Stimulated activated memory B cell treated with anti-CD40 and anti-IgM and Interleukin-4, amounts not matched to agents 10 μg/mL and 1 μg/mL and 100 μg/mL, for 72 hours (primary cell): ENCODE data around the gene BIRC5.

Source experiments
- ATAC-seq: fragments of 150-1000 bp; cut with Tn5 transposase; 2 replicates; pipeline ENCODE4 v1.10.0; 2021
- H3K27ac Mint-ChIP-seq: one replicate; pipeline ENCODE4 v1.8.0; 2022; ENCODE audit warnings: mild to moderate bottlenecking, mixed read lengths
- H3K27me3 Mint-ChIP-seq: one replicate; pipeline ENCODE4 v1.8.0; 2022; ENCODE audit warnings: mixed read lengths
- H3K36me3 Mint-ChIP-seq: one replicate; pipeline ENCODE4 v1.8.0; 2022; ENCODE audit warnings: mixed read lengths
- H3K4me1 Mint-ChIP-seq: one replicate; pipeline ENCODE4 v1.8.0; 2022; ENCODE audit warnings: mixed read lengths
- H3K4me3 Mint-ChIP-seq: one replicate; pipeline ENCODE4 v1.8.0; 2022; ENCODE audit warnings: mild to moderate bottlenecking, moderate library complexity, mixed read lengths
- H3K9me3 Mint-ChIP-seq: one replicate; pipeline ENCODE4 v1.8.0; 2022; ENCODE audit warnings: mixed read lengths

The BIRC5 gene

GRCh38 chr17:78204387-78205123 is 9.5 kb upstream of the BIRC5 start:
- no peak for ATAC-seq
- H3K27me3 Mint-ChIP-seq: no peaks in the 10 kb centered on the region
- H3K36me3 Mint-ChIP-seq: peaks cover 24% of the 10 kb centered on the region
- H3K27ac Mint-ChIP-seq: no peak overlapping the region
- H3K4me1 Mint-ChIP-seq: peaks cover under 1% of the 10 kb centered on the region
- no peak overlapping the region for H3K4me3 Mint-ChIP-seq
- no peaks in the 10 kb centered on the region for H3K9me3 Mint-ChIP-seq

- Mint-ChIP-seq H3K9me3 (no peaks in the 10 kb centered on the region), H3K36me3 (peaks cover 24% of the 10 kb centered on the region), H3K27me3 (no peaks in the 10 kb centered on the region), H3K27ac (no peak overlapping the region), H3K4me3 (no peak overlapping the region), H3K4me1 (no peaks in the 10 kb centered on the region)
- ATAC-seq: no peak
Measured at GRCh38 chr17:78205124-78205775, 8.8 kb upstream of the BIRC5 start.

GRCh38 chr17:78206298-78206697 is 7.8 kb upstream of the BIRC5 start:
- H3K27ac Mint-ChIP-seq: no peak overlapping the region

GRCh38 chr17:78208486-78208885 is 5.6 kb upstream of the BIRC5 start:
- H3K27ac Mint-ChIP-seq: no peak overlapping the region
- no peak overlapping the region for H3K4me3 Mint-ChIP-seq
- H3K4me1 Mint-ChIP-seq: no peaks in the 10 kb centered on the region
- peaks cover 17% of the 10 kb centered on the region for H3K36me3 Mint-ChIP-seq
- ATAC-seq: no peak
- no peaks in the 10 kb centered on the region for H3K27me3 Mint-ChIP-seq
- H3K9me3 Mint-ChIP-seq: no peaks in the 10 kb centered on the region

More at GRCh38 chr17:78206298-78206697, 7.8 kb upstream of the BIRC5 start:
- no peak overlapping the region for H3K4me3 Mint-ChIP-seq
- peaks cover 24% of the 10 kb centered on the region for H3K36me3 Mint-ChIP-seq
- H3K4me1 Mint-ChIP-seq: no peaks in the 10 kb centered on the region
- no peaks in the 10 kb centered on the region for H3K27me3 Mint-ChIP-seq
- H3K9me3 Mint-ChIP-seq: no peaks in the 10 kb centered on the region
- ATAC-seq: no peak

GRCh38 chr17:78210111-78210510 is 3.9 kb upstream of the BIRC5 start:
- H3K9me3 Mint-ChIP-seq: no peaks in the 10 kb centered on the region
- H3K4me1 Mint-ChIP-seq: peaks cover 12% of the 10 kb centered on the region
- H3K36me3 Mint-ChIP-seq: peaks cover 12% of the 10 kb centered on the region
- no peak for ATAC-seq
- no peaks in the 10 kb centered on the region for H3K27me3 Mint-ChIP-seq
- H3K27ac Mint-ChIP-seq: no peak overlapping the region
- H3K4me3 Mint-ChIP-seq: no peak overlapping the region

GRCh38 chr17:78211032-78211431 is 3.0 kb upstream of the BIRC5 start:
- Mint-ChIP-seq H3K36me3 (peaks cover 6% of the 10 kb centered on the region), H3K4me3 (no peak overlapping the region), H3K4me1 (peaks cover 12% of the 10 kb centered on the region), H3K27ac (no peak overlapping the region), H3K9me3 (no peaks in the 10 kb centered on the region), H3K27me3 (no peaks in the 10 kb centered on the region)
- ATAC-seq: no peak

GRCh38 chr17:78214706-78215061 is 631 bp downstream of the BIRC5 start:
- peaks cover 12% of the 10 kb centered on the region for H3K4me1 Mint-ChIP-seq
- ATAC-seq: no peak
- H3K36me3 Mint-ChIP-seq: no peaks in the 10 kb centered on the region
- peak overlapping the region; percentile 81 for H3K4me3 Mint-ChIP-seq
- H3K27ac Mint-ChIP-seq: no peak overlapping the region
- no peaks in the 10 kb centered on the region for H3K27me3 Mint-ChIP-seq
- no peaks in the 10 kb centered on the region for H3K9me3 Mint-ChIP-seq

- H3K36me3 Mint-ChIP-seq: no peaks in the 10 kb centered on the region
- no peaks in the 10 kb centered on the region for H3K9me3 Mint-ChIP-seq
- no peak for ATAC-seq
- H3K4me1 Mint-ChIP-seq: peaks cover 2% of the 10 kb centered on the region
- H3K4me3 Mint-ChIP-seq: no peak overlapping the region
- no peaks in the 10 kb centered on the region for H3K27me3 Mint-ChIP-seq
- H3K27ac Mint-ChIP-seq: no peak overlapping the region
Measured at GRCh38 chr17:78219396-78220150, 5.5 kb downstream of the BIRC5 start.

GRCh38 chr17:78223061-78223460 is 9.0 kb downstream of the BIRC5 start:
- H3K27me3 Mint-ChIP-seq: peaks cover 17% of the 10 kb centered on the region
- H3K9me3 Mint-ChIP-seq: no peaks in the 10 kb centered on the region
- peaks cover 14% of the 10 kb centered on the region for H3K4me1 Mint-ChIP-seq
- ATAC-seq: no peak
- H3K4me3 Mint-ChIP-seq: no peak overlapping the region
- H3K36me3 Mint-ChIP-seq: no peaks in the 10 kb centered on the region
- no peak overlapping the region for H3K27ac Mint-ChIP-seq

GRCh38 chr17:78223765-78224164 is 9.7 kb downstream of the BIRC5 start:
- ATAC-seq: no peak
- Mint-ChIP-seq H3K4me1 (peaks cover 14% of the 10 kb centered on the region), H3K36me3 (no peaks in the 10 kb centered on the region), H3K9me3 (no peaks in the 10 kb centered on the region), H3K27ac (no peak overlapping the region), H3K27me3 (peaks cover 24% of the 10 kb centered on the region), H3K4me3 (no peak overlapping the region)

GRCh38 chr17:78224231-78225087 is 10.4 kb downstream of the BIRC5 start:
- H3K27me3 Mint-ChIP-seq: peaks cover 31% of the 10 kb centered on the region
- H3K4me3 Mint-ChIP-seq: no peak overlapping the region
- no peak for ATAC-seq
- no peak overlapping the region for H3K27ac Mint-ChIP-seq
- peaks cover 14% of the 10 kb centered on the region for H3K4me1 Mint-ChIP-seq
- no peaks in the 10 kb centered on the region for H3K9me3 Mint-ChIP-seq
- no peaks in the 10 kb centered on the region for H3K36me3 Mint-ChIP-seq

- Mint-ChIP-seq H3K9me3 (no peaks in the 10 kb centered on the region), H3K27ac (no peak overlapping the region), H3K36me3 (no peaks in the 10 kb centered on the region), H3K4me1 (peaks cover 14% of the 10 kb centered on the region), H3K4me3 (no peak overlapping the region), H3K27me3 (peaks cover 39% of the 10 kb centered on the region)
- no peak for ATAC-seq
Measured at GRCh38 chr17:78225088-78225865, 11.2 kb downstream of the BIRC5 start.

- Mint-ChIP-seq H3K27ac (no peak overlapping the region), H3K27me3 (peaks cover 48% of the 10 kb centered on the region), H3K36me3 (no peaks in the 10 kb centered on the region), H3K4me3 (no peak overlapping the region), H3K4me1 (peaks cover 23% of the 10 kb centered on the region), H3K9me3 (no peaks in the 10 kb centered on the region)
- ATAC-seq: no peak
Measured at GRCh38 chr17:78226055-78226758, 12.2 kb downstream of the BIRC5 start.
